GM19193 (cell line): ENCODE data around the gene TWIST2.

Source experiments
- POLR2A ChIP-seq: IDR thresholded peaks from 4 replicates; pipeline ENCODE4 v1.6.1; 2011; ENCODE audit not compliant: insufficient read depth, insufficient read length; ENCODE audit errors: extremely low read depth

TWIST2 gene

DNA sequence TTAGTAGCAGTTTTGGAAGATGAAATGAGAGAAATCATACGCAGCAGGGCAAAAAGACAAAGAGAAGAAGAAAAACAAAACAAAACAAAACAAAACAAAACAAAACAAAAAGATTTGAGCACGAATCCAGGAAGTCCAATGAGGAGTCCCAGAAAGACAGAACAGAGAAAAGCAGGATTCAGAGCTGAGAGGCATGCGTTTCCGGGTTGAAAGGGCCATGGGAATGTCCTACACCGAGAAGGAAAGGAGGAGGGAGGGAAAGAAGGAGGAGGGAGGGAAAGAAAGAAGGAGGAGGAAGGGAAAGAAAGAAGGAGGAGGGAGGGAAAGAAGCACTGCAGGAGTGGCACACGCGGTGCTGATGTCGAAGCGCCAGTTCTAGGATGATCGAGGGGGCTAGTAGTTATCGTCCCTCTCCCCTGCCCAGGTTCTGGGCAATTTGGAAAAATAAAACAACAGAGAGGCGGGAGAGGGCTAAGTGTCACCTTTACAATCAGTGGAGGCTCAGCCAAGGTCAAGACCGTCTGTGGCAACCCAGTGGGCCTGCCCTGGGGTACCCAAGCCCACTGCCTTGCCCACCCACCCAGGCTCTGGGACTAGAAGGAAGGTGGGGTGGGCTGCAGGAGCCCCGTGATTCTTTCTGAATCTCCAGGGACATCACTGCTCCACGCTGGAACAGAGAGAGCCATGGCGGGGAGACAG lies 68.4 kb downstream of the TWIST2 start:
- no peak for TF ChIP-seq POLR2A

DNA sequence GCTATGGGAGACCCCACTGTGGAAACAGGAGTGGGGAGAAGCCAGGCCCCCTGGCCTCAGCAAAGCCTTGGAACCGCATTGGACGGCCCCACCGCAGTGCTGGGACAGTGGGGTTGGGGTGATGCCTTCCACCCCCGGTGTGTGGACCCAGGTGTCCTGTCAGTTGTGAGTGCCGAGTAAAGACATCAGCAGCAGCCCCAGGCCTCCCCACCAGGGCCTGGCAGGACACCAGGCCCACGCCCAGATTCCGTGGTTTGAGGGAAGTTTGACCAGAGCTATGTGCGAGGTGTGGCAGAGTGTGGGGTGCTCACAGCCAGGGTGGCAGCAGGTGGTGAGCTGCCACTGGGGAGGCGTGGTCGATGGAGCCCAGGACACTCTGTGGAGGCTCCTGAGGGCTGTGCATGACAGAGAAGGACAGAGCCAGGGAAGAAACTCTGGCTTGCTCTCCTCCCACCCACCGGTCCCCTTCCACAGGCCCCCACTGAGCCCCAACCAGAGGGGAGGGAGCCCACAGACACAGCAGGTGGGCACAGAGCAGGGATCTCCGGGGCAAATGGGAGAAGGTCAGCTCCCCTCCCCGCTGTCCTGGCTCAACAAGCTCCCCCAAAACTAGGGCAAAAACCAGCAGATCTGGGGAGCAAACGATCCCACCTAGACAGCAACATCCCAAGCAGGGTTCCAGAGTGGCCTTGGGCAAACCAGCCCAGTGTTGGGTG lies 69.1 kb downstream of the TWIST2 start:
- no peak for TF ChIP-seq POLR2A

DNA sequence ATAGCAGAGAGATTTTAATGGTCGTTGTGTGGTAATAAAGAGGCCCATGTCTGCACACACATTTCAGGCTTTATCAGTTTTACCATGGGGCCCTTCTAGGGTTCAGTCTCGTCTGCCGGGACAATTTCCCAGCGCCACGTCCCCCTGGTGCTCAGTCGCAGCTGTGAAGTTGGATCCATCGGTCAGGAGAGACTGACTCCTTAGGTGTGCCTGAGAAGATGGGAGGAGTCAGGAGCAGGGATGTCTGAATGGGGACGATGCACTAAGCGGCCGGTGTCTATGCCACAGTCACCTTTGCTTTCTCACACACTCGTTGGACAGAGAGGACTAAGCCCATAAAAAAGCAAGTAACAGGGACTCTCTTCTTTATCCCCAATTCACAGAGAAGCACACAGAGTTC lies 71.4 kb downstream of the TWIST2 start:
- no peak for TF ChIP-seq POLR2A

DNA sequence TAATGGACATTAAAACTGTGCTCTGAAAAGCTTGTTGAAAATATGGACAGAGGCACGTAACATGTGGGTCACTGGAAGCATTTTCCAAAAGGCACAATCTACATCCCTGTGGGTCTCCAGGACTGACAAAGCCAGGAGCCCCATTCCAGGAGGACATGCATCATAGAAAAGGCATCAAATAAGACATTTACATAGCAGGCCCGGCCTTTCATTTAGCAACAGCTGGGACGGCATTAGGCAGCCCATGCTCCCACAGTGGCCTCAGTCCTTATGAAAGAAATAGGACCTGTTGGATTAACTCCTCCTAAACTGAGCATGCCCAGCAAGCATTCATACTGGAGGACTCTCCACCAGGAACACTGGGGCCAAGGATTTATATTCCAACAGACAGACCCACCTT lies 72.2 kb downstream of the TWIST2 start:
- TF ChIP-seq POLR2A: no peak

DNA sequence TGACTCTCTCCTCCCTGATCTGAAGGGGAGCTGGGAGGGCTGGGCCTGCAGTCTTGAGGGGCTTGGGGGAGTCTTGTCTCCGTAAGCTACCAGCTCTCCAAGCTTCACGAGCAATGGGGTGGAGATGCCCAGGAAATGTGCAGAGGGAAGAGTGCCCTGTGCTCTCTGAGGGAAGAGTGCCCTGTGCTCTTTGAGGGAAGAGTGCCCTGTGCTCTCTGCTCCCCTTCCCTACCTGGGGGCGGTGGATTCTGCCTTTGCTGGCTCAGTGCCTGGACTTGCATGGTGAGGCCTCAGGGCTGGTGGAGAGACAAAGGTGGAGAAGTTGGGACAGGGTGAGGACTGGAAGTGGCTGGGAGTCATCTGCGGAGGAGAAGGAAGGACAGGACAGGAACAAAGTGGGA lies 72.7 kb downstream of the TWIST2 start:
- TF ChIP-seq POLR2A: no peak

DNA sequence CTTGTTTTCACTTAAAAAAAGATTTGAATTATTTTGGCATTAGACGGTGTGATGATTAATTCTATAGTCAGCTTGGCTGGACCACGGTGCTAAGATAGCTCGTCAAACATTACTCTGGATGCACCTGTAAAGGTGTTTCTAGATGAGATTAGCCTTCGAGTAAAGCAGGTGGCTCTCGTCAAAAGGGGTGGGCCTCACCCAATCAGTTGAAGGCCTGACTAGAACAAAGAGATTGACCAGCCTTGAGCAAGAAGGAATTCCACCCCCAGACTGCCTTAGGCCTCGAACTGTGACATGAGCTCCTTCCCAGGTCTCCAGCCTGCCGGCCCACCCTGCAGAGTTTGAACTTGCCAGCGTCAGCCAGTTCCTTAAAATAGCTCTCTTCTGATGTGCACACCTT lies 73.4 kb downstream of the TWIST2 start:
- TF ChIP-seq POLR2A: no peak

DNA sequence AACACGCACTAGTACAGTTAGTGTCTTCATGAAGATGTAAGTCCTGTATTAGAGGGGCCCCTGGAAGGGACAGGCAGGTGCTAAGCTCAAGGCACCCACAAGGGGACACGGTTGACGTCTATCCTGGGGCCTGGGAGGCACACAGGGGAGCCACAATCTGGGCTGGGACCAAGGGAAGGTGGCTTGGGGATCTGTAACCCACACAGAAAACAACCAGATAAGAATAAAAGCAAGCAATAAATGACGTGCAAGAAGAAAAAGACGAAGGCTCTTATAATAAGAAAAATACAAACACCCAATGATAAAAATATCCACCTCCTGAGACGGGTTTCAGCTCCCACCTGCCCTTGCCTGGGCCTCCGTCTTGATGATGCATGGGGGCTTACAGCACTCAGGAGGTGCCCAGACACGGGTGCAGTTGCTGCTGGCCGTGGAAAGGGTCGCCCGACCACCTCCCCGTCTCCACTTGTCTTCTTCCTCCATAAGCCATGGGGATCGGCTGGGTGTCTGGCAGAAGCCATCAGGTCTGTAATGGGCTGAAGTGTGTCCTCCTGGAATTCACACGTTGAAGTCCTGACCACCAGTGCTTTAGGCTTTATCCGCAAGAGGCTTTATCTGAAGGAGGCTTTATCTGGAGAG lies 73.9 kb downstream of the TWIST2 start:
- TF ChIP-seq POLR2A: no peak

DNA sequence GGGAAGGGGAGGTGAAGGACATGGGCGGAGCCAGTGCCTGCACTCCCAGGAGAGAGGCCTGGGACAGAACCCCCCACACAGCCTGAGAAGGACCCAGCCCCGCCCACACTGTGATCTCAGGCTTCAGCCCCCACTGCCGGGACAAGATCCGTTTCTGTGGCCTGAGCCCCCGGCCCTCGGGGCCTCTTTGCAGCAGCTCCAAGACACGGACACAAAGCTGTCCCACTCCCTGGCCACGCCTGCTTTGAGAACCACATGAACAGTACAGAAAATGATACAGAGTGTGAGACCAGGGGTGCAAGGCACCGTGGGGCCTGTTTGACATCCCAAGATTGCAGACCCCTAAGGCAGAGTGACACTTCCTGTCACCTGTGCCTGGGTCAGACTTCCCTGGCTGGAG lies 74.5 kb downstream of the TWIST2 start:
- TF ChIP-seq POLR2A: no peak

DNA sequence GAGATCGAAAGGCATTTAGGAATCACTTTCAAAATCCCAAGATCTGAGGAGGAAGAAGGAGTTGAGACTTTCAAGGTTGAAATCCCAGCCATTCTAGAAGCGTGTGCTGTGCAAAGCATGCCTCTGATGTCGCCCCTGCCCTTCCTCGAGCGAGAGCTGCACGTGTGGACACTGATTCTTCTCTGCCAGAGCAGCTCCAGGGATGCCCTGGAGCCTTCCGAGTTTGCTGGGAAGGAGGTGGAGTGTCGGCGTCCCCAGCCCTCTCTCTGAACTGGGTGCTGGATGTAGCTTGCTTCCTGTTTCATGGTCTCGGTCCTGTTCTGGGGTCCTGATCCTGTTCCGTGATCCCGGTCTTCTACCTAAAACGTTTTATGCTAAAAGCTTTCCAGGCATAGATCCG lies 76.1 kb downstream of the TWIST2 start:
- no peak for TF ChIP-seq POLR2A

DNA sequence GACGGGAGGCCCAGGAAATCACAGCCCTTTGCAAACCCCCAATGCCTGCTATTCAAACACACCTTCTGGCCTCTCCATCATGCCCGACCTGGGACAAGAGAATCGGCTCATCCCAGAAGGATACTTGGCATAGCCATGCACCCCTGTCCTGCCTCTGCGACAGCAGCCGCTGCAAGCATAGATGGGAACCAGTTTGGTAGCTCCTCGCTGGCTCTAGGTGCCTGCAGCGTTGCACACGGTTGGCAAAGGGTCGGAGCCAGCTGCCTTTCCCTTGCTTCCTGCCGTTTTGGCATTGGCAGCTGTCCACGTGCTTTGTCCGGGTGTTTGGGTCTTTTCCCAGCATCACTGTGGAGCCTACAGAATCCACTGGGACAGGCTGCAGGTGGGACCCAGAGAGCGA lies 76.9 kb downstream of the TWIST2 start:
- TF ChIP-seq POLR2A: no peak

DNA sequence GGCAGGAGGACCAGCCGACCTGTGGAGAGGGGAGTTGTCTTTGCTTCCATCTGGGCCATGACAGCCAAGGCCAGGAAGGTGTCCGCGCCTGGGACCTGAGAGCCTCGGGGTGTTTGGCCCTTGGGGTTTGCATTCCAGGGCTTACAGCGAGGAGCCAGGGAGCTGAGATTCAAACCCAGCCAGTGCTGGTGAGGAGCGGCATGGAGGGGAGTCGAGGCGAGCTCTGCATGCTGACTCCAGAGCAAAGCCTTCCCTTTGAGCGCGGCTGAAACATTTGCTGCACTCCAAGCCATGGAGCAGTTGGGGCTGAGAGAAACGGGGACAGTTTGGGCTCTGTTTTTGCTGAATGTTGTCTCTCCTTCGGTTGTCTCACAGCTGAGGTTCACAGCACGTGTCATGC lies 77.4 kb downstream of the TWIST2 start:
- TF ChIP-seq POLR2A: no peak

DNA sequence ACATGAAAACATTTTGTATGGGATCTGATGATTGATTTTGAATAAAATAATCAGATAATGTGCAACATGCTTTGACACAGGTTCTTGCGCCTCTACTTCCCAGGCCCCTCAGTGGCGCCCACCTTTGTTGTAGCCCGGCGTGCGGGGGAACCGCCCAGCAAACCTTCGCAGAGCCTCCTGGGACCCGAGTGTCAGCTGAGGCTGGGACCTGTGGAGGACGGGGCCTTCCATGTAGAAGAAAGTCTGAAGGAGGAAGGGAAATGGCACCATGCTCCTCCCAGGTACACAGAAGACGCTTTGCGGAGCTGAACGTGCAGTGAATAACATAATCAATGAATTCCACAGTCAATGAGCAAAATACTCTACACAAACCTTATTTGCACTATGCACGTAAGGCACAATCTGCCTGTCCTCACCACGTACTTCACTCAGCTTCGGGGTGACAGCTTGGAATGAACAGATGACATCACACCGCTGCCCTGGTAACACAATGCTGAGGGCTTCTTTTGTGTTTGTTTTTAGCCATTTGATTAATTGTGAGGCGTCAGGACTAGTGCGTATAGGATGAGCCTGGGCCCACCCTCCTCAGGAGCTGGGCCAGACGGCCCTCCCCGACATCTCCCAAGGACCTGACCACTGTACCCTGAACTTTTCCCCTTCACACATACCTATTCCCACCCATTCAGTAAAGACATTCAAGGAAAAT lies 78.1 kb downstream of the TWIST2 start:
- TF ChIP-seq POLR2A: no peak

DNA sequence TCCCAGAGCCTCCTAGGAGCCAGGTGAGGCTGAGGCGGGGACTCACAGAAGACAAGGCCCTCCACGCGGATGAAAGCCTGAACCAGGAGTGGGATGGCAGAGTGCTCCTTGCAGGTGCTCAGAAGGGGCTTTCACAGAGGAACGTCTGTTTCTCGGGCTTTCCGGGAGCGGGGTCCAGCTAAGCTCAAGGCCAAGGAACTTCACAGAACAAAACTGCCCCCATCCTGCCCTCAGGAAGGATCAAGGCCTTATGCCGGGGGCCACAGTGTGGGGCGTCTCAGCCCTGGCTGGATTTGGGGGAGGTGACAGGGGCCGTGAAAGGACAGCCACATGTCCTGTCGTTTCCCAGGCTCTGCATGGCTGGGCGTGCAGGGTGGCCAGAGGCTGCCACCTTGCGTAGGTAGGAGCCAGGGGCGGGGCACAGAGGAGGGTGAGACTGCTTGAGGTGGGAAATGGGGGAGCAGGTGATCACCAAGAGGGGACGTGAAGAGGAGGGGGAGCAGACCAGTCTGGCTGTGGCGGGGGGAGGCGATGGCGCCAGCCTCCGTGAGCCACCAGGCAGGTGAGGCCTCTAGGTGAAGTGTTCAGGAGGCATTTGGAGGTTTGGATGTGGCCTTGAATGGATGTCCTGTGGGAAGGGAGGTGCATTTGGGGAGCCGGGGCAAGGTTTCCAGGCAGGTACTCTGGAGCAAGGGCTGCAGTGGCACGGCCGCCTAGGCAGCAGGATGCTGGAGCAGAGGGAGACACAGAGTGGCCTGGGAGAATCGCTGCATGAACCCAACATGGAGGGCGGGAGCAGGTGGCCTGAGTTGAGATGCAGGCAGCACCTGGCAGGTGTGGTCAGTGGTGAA lies 79.1 kb downstream of the TWIST2 start:
- TF ChIP-seq POLR2A: no peak

DNA sequence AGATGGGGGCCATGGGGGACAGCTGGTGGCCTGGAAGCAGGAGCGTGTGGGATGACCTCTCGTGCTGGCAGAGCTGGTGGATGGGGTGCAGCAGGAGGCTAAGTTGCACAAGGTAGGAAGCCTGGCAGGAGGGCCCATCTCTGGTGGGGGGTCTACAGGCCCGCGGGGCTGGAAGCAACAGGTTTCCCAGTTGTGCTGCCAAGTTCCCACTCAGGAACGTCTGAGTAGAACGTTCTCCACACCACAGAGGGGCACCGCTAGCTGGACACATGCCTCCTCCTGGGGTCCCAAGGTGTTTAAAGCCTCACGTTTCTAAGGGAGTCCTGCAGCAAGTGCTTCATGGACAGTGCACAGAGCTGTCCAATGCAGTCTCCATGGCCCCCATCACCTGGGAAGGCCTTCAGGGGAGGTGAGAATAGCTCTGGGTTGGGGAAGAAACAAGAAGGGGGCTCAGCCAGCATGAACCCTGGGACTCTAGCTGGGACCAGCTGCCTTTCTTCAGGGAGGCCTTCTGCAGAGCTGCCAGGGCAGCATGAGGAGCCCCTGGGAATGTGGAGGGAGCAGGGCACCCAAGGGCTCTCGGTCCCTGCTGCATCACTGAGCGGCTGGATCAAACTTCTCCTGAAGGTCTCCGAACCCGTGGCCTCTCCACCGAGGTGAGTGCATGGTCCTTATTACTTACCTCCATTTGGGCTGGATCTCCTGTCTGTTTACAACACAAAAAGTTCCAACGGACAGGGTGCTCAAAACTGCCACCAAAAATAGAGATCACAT lies 80.0 kb downstream of the TWIST2 start:
- TF ChIP-seq POLR2A: no peak
